KOPT-K1 (cell line): ENCODE measurements around the gene ZNF865.
A peak's percentile ranks its signal among the peaks of the same experiment; 100 is the strongest.

Experiments
- H3K27ac ChIP-seq: fragments of 200-600 bp; sonication (generic); 2 replicates; pipeline ENCODE4 v1.5.1; 2016; ENCODE audit warnings: antibody characterized with exemption, mild to moderate bottlenecking, low read depth, low read length; ENCODE audit not compliant: poor library complexity, severe bottlenecking
- H3K36me3 ChIP-seq: fragments of 200-600 bp; sonication (generic); 2 replicates; pipeline ENCODE4 v1.5.1; 2017; ENCODE audit warnings: antibody characterized with exemption, mild to moderate bottlenecking, low read length, moderate library complexity; ENCODE audit not compliant: insufficient read depth
- H3K9me3 ChIP-seq: fragments of 200-600 bp; sonication (generic); 2 replicates; pipeline ENCODE4 v1.5.1; 2017; ENCODE audit warnings: antibody characterized with exemption, low read length, mild to moderate bottlenecking; ENCODE audit not compliant: insufficient read depth, poor library complexity, severe bottlenecking

ZNF865 gene

GRCh38 chr19:55650126-55650557, 44.7 kb downstream of the ZNF865 start:
- H3K9me3 ChIP-seq: no peaks in the 10 kb centered on the region
- no peak overlapping the region for H3K27ac ChIP-seq
- H3K36me3 ChIP-seq: peaks cover 12% of the 10 kb centered on the region

- no peaks in the 10 kb centered on the region for H3K9me3 ChIP-seq
Measured at GRCh38 chr19:55650602-55651230, 45.3 kb downstream of the ZNF865 start.

GRCh38 chr19:55651236-55651635, 45.8 kb downstream of the ZNF865 start:
- H3K9me3 ChIP-seq: no peaks in the 10 kb centered on the region
- peaks cover 7% of the 10 kb centered on the region; the same call in 1 of the 2 replicates for H3K36me3 ChIP-seq
- no peak overlapping the region for H3K27ac ChIP-seq

More at GRCh38 chr19:55650602-55651230, 45.3 kb downstream of the ZNF865 start:
- no peak overlapping the region for H3K27ac ChIP-seq
- peaks cover 7% of the 10 kb centered on the region for H3K36me3 ChIP-seq

DNA sequence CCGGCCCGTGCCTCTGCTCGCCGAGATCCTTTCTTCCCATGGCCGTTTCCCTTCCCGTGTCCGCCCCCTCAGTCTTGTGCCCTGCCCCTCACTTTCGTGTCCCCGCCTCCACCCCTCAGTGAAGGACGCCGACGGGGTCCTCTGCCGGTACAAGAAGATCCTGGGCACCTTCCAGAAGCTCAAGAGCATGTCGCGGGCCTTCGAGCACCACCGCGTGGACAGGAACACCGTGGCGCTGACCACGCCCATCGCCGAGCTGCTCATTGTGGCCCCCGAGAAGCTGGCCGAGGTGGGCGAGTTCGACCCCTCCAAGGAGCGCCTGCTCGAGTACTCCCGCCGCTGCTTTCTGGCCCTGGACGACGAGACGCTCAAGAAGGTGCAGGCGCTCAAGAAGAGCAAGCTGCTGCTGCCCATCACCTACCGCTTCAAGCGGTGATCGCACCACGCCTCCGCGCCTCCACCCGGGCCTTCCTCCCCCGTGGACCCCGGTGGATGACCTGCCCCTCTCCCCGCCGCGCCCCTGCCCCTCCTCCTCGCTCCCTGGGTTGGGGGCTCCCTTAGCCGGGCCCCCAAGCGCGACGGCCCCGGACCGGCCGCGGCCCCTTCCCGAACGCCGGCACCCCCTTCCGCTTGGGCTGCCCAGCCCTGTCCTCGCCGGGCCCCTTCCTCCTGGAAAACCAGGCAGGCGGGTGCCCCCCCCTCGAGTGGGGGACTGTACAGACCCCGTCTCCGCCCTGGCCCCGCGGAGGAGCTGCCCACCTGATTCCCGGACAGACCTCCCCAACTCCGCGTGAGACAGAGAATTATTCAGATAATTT, 47.1 kb downstream of the ZNF865 start:
- H3K27ac ChIP-seq: peak overlapping the region; percentile 100
- H3K36me3 ChIP-seq: peaks cover 18% of the 10 kb centered on the region
- H3K9me3 ChIP-seq: no peaks in the 10 kb centered on the region

- Histone ChIP-seq H3K36me3 (peaks cover 29% of the 10 kb centered on the region), H3K9me3 (no peaks in the 10 kb centered on the region), H3K27ac (peak overlapping the region; percentile 100)
Measured at GRCh38 chr19:55653651-55654322, 48.3 kb downstream of the ZNF865 start.

- no peaks in the 10 kb centered on the region for H3K9me3 ChIP-seq
- peaks cover 35% of the 10 kb centered on the region for H3K36me3 ChIP-seq
- H3K27ac ChIP-seq: peak overlapping the region; percentile 100
Measured at GRCh38 chr19:55654323-55654867, 48.9 kb downstream of the ZNF865 start.

DNA sequence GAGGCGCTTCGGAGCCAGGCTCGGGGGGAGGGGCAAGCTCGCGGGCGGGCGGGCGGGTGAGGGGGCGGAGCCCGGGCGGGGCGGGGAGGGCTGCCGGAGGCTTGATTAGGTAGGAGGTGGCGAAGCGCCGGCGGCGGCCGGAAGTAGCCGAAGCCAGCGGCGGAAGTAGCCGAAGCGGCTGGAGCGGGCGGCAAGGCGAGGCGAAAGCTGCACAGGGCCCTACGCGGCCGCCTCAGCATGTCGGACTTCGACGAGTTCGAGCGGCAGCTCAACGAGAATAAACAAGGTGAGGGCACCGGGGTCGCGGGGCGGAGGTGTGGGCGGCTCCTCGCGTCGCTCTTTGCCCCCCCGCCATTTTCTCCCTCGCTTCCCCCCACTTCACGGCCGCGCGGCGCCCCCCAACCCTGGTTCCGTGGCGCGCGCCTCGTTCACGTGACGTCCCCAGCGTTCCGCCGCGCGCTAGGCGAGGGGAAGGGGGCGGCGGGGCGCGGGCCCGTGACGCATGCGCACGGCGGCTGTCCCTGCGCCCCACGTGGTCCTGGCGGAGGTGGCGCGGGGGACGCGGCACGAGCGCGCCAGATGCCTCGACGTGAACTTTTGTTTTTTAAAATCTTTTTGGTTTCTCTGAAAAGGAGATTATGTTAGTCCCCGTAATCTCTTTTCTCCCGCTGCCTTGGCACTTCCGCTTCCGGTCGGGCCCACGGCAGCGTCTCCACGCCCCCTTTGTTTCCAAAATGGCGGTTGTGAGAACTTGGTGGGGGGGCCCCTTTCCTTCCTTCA, 49.6 kb downstream of the ZNF865 start, which contains the start of gene U2AF2:
U2AF2 (plus strand) TSS at position 168 of the 780 bp plus-strand sequence; CDS start at position 238, 70 bp downstream.
- H3K36me3 ChIP-seq: peaks cover 42% of the 10 kb centered on the region
- peak within 1 kb of the TSS; percentile 100 for H3K27ac ChIP-seq
- H3K9me3 ChIP-seq: no peaks in the 10 kb centered on the region

- H3K36me3 ChIP-seq: peaks cover 47% of the 10 kb centered on the region
- H3K27ac ChIP-seq: peak overlapping the region; percentile 100
- no peaks in the 10 kb centered on the region for H3K9me3 ChIP-seq
Measured at GRCh38 chr19:55655648-55656040, 50.2 kb downstream of the ZNF865 start.

- Histone ChIP-seq H3K36me3 (peaks cover 56% of the 10 kb centered on the region), H3K27ac (peak overlapping the region; percentile 100)
Measured at GRCh38 chr19:55656552-55656951, 51.1 kb downstream of the ZNF865 start.

GRCh38 chr19:55656988-55657747, 51.7 kb downstream of the ZNF865 start:
- peaks cover 63% of the 10 kb centered on the region for H3K36me3 ChIP-seq
- no peaks in the 10 kb centered on the region for H3K9me3 ChIP-seq
- H3K27ac ChIP-seq: peak overlapping the region; percentile 100

More at GRCh38 chr19:55656552-55656951, 51.1 kb downstream of the ZNF865 start:
- H3K9me3 ChIP-seq: no peaks in the 10 kb centered on the region

DNA sequence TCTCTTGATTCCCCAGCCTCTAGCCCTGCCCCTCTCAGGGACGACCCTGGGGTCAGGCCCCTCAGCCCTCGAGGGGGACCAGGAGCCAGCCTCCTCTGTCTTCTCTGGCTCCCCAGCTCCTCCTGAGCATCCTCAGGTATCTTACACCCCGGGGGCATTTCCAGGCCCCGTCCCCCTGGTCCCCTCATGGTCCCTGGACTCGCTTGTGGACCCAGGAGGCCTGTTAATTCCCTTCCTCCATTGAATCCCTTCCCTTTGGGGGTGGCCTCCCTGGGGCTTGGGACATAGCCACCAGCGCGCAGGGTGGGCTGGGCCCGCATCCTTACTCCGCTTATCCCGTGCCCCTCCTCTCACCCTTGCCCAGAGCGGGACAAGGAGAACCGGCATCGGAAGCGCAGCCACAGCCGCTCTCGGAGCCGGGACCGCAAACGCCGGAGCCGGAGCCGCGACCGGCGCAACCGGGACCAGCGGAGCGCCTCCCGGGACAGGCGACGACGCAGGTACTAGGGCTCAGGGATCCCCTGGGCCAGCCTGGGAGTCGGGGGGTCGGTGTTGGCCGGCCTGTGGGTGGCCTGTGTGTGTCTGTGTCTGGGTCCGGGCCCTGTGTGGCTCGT, 53.5 kb downstream of the ZNF865 start:
- Histone ChIP-seq H3K9me3 (no peaks in the 10 kb centered on the region), H3K36me3 (peaks cover 81% of the 10 kb centered on the region), H3K27ac (no peak overlapping the region)

- Histone ChIP-seq H3K27ac (no peak overlapping the region), H3K36me3 (peaks cover 89% of the 10 kb centered on the region), H3K9me3 (no peaks in the 10 kb centered on the region)
Measured at GRCh38 chr19:55659822-55660221, 54.4 kb downstream of the ZNF865 start.

DNA sequence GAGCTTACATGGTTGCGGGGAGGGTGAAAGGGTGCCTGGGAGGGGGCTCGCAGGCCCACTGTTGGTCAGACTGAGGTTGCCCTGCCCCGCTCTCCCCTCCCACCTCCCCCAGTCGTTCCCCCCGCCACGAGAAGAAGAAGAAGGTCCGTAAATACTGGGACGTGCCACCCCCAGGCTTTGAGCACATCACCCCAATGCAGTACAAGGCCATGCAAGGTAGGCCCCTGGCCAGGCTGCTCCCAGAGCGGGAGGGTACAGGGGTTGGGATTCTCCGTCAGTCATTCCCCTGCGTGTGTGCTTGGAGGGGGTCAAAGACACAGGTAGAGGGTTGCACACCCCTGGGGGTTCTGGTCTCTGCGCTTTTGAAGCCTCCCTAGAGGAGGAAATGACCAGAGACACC, 55.0 kb downstream of the ZNF865 start:
- no peak overlapping the region for H3K27ac ChIP-seq
- no peaks in the 10 kb centered on the region for H3K9me3 ChIP-seq
- H3K36me3 ChIP-seq: peaks cover 95% of the 10 kb centered on the region
